ENCODE results near the gene PPP2R2B.

The PPP2R2B gene

GRCh38 chr5:146623009-146623408 lies 255.5 kb downstream of the PPP2R2B start:
- H3K27me3 ChIP-seq (replicated peaks; ENCODE audit: insufficient read depth, low read length) = no peaks in the 10 kb centered on the region
- peaks cover 12% of the 10 kb centered on the region for H3K4me1 ChIP-seq (ENCODE audit: low read length)
- no peaks in the 10 kb centered on the region for H3K9me3 ChIP-seq (replicated peaks; ENCODE audit: insufficient read depth, low read length)
- no peaks in the 10 kb centered on the region for H4K20me1 ChIP-seq (ENCODE audit: insufficient read depth, low read length)
- H2AFZ ChIP-seq (ENCODE audit: low read length) = no peak overlapping the region
- TF ChIP-seq EZH2phosphoT487 (IDR thresholded peaks at IDR 0.05; ENCODE audit: low read length) = no peak
- TF ChIP-seq CTCF (IDR thresholded peaks at IDR 0.05; ENCODE audit: low read length) = no peak
- no peak for TF ChIP-seq EZH2 (optimal IDR thresholded peaks at IDR 0.05; ENCODE audit: low read depth, low read length)
- no peaks in the 10 kb centered on the region for H3K36me3 ChIP-seq (replicated peaks; ENCODE audit: insufficient read depth, low read length)
- H3K79me2 ChIP-seq (ENCODE audit: low read length) = no peaks in the 10 kb centered on the region
- no peaks in the 10 kb centered on the region for H3F3A ChIP-seq (ENCODE audit: insufficient read depth, low read length)
- H3K9me2 ChIP-seq (replicated peaks; ENCODE audit: insufficient read depth, low read length) = no peaks in the 10 kb centered on the region
- no peak overlapping the region for H3K27ac ChIP-seq (ENCODE audit: low read length)
- H3K4me2 ChIP-seq (ENCODE audit: low read depth, low read length) = peak overlapping the region; percentile 47
- DNase-seq = peak; percentile 70
- no peak overlapping the region for H3K4me3 ChIP-seq (ENCODE audit: low read length)
- H3K9ac ChIP-seq (ENCODE audit: low read length) = no peak overlapping the region

GRCh38 chr5:146622391-146622790 lies 256.2 kb downstream of the PPP2R2B start:
- Histone ChIP-seq H3K4me2 (ENCODE audit: low read depth, low read length) (peak overlapping the region; percentile 47), H3K9ac (ENCODE audit: low read length) (no peak overlapping the region), H3K4me1 (ENCODE audit: low read length) (peaks cover 12% of the 10 kb centered on the region), H3K4me3 (ENCODE audit: low read length) (no peak overlapping the region), H4K20me1 (ENCODE audit: insufficient read depth, low read length) (no peaks in the 10 kb centered on the region), H3K36me3 (replicated peaks; ENCODE audit: insufficient read depth, low read length) (no peaks in the 10 kb centered on the region), H3K9me3 (replicated peaks; ENCODE audit: insufficient read depth, low read length) (no peaks in the 10 kb centered on the region), H3K27ac (ENCODE audit: low read length) (no peak overlapping the region), H3K9me2 (replicated peaks; ENCODE audit: insufficient read depth, low read length) (no peaks in the 10 kb centered on the region), H3K27me3 (replicated peaks; ENCODE audit: insufficient read depth, low read length) (no peaks in the 10 kb centered on the region), H3F3A (ENCODE audit: insufficient read depth, low read length) (no peaks in the 10 kb centered on the region), H2AFZ (ENCODE audit: low read length) (no peak overlapping the region), H3K79me2 (ENCODE audit: low read length) (no peaks in the 10 kb centered on the region)
- peak; percentile 45 for TF ChIP-seq CTCF (IDR thresholded peaks at IDR 0.05; ENCODE audit: low read length)
- TF ChIP-seq EZH2 (optimal IDR thresholded peaks at IDR 0.05; ENCODE audit: low read depth, low read length) = no peak
- DNase-seq = peak; percentile 12

GRCh38 chr5:146620669-146621051 lies 257.9 kb downstream of the PPP2R2B start:
- no peak overlapping the region for H2AFZ ChIP-seq (ENCODE audit: low read length)
- DNase-seq = no peak
- H3K9me3 ChIP-seq (replicated peaks; ENCODE audit: insufficient read depth, low read length) = no peaks in the 10 kb centered on the region
- H3F3A ChIP-seq (ENCODE audit: insufficient read depth, low read length) = no peaks in the 10 kb centered on the region
- TF ChIP-seq EZH2 (optimal IDR thresholded peaks at IDR 0.05; ENCODE audit: low read depth, low read length) (no peak), CTCF (IDR thresholded peaks at IDR 0.05; ENCODE audit: low read length) (no peak)
- H3K4me2 ChIP-seq (ENCODE audit: low read depth, low read length) = no peak overlapping the region
- no peaks in the 10 kb centered on the region for H3K27me3 ChIP-seq (replicated peaks; ENCODE audit: insufficient read depth, low read length)
- no peak overlapping the region for H3K27ac ChIP-seq (ENCODE audit: low read length)
- H3K9me2 ChIP-seq (replicated peaks; ENCODE audit: insufficient read depth, low read length) = no peaks in the 10 kb centered on the region
- H3K79me2 ChIP-seq (ENCODE audit: low read length) = no peaks in the 10 kb centered on the region
- H4K20me1 ChIP-seq (ENCODE audit: insufficient read depth, low read length) = no peaks in the 10 kb centered on the region
- H3K4me1 ChIP-seq (ENCODE audit: low read length) = peaks cover 12% of the 10 kb centered on the region
- no peak overlapping the region for H3K4me3 ChIP-seq (ENCODE audit: low read length)
- no peak overlapping the region for H3K9ac ChIP-seq (ENCODE audit: low read length)
- no peaks in the 10 kb centered on the region for H3K36me3 ChIP-seq (replicated peaks; ENCODE audit: insufficient read depth, low read length)
